Right lobe of liver (tissue), 6 donors: Measurements from ENCODE around the gene B4GALT3. TPM values are rescaled to one million over a fixed set of nuclear protein-coding genes. Genes with fewer than 3 reads are reported as not detected.

ENCODE experiments used
- ATAC-seq, 4 donors: fragments of 200-7000 bp; cut with Tn5 transposase; one replicate each; pipeline ENCODE4 v1.9.1; 2020; ENCODE audit warnings: mild to moderate bottlenecking in 4 of 4, moderate library complexity in 4 of 4
- DNase-seq, 3 donors: peaks; one replicate each; pipeline ENCODE4 v3.0.0-alpha.2; 2020
- H3K27ac ChIP-seq, 3 donors: fragments of 200-600 bp; one replicate each; pipeline ENCODE4 v1.8.0; 2022
- H3K27me3 ChIP-seq, 2 donors: fragments of 200-600 bp; one replicate each; pipeline ENCODE4 v1.8.0; 2022
- H3K36me3 ChIP-seq, 4 donors: fragments of 200-600 bp; sonication (generic) in 1 of 4; one replicate each; pipeline versions ENCODE4 v1.5.1 to v1.8.0; 2017 to 2022; ENCODE audit warnings: control low read depth in 1 of 4
- H3K4me1 ChIP-seq, 4 donors: fragments of 200-600 bp; sonication (generic) in 1 of 4; one replicate each; pipeline versions ENCODE4 v1.5.1 to v1.8.0; 2017 to 2022; ENCODE audit warnings: control low read depth in 1 of 4
- H3K4me3 ChIP-seq, 3 donors: fragments of 200-600 bp; one replicate each; pipeline ENCODE4 v1.8.0; 2022
- H3K9me3 ChIP-seq, 4 donors: fragments of 200-600 bp; sonication (generic) in 1 of 4; one replicate each; pipeline versions ENCODE4 v1.5.1 to v1.8.0; 2017 to 2022; ENCODE audit warnings: control low read depth in 1 of 4
- CTCF ChIP-seq, 4 donors: fragments of 200-600 bp in 3 of 4; fragments of 450-650 bp in 1 of 4; IDR thresholded peaks; one replicate each; pipeline versions ENCODE4 v1.5.1 to v1.8.0; 2016 to 2022; ENCODE audit warnings: antibody characterized with exemption in 4 of 4, mild to moderate bottlenecking in 2 of 4
- POLR2A ChIP-seq: fragments of 450-650 bp; IDR thresholded peaks from one replicate; pipeline ENCODE4 v1.6.1; 2017; ENCODE audit warnings: antibody characterized with exemption, mild to moderate bottlenecking
- WGBS: methylation state at CpG from one replicate; pipeline ENCODE4 v1.1.6; 2018; ENCODE audit warnings: low coverage, low lambda C conversion rate; ENCODE audit not compliant: insufficient coverage; ENCODE audit errors: missing lambda C conversion rate; 5-methylcytosine and 5-hydroxymethylcytosine counted together
- intact Hi-C, 2 donors: fragments of 100-400 bp; cut with DNase I; formaldehyde crosslinking; loops; one replicate each; pipeline versions ENCODE4 v1.11.2 to v1.14.1; 2022
- long read RNA-seq: library from polyadenylated mRNA; unstranded; transcript quantifications from one replicate; pipeline ENCODE4 v2.0.0, GENCODE V29; 2019
- total RNA-seq, 6 experiments: library from RNA; depleted of rRNA in 2 of 6; stranded (reverse); fragments of >200 nt in 2 of 6; fragmentation: NEBNext Ultra II Directional in 3 of 6; extraction: Animal tissue kit (Norgen Biotek cat#: 25700) in 3 of 6; gene quantifications; one replicate each; pipeline versions ENCODE4 v1.1.0 to v1.2.4, GENCODE V29; 2016 to 2023
- donor health status: DM: no; HTN: yes; CAD: no.
- donor health status: DM: no; HTN: no; CAD: no.
- donor health status: DM: no; HTN: no; CAD: no.
- donor health status: DM: no; HTN: yes; CAD: no.
- donor health status: DM: no; HTN: yes; CAD: no.

B4GALT3 gene
- total RNA-seq = 10 to 100 TPM; 10.9 to 21.1 (median 13.1) TPM
- long read RNA-seq, partial matches to known transcripts = 1 of 2 reads
- long read RNA-seq, other reads (novel, unspliced or antisense) = 1 of 2 reads

- H3K36me3 ChIP-seq = peaks cover 0 to 22% (median 6%) of the 10 kb centered on the region in 4 donors
- peak within 1 kb of the TSS; percentile 71 to 86 (median 80) for H3K27ac ChIP-seq
- TF ChIP-seq POLR2A (peak; percentile 81), CTCF (IDR thresholded peaks at IDR 0.05) (peak; percentile 23 to 48 (median 34))
- DNase-seq (peak; percentile 93 to 94 (median 94)), ATAC-seq (peak; percentile 95 to 97 (median 96))
- H3K27me3 ChIP-seq = no peaks in the 10 kb centered on the region
- WGBS = 3% methylated on average over 35 of the region's 50 CpGs
- peaks cover 0 to 24% (median 7%) of the 10 kb centered on the region in 4 donors for H3K4me1 ChIP-seq
- intact Hi-C loops = no loop called here
- H3K4me3 ChIP-seq = peak within 1 kb of the TSS; percentile 72 to 93 (median 73)
- no peaks in the 10 kb centered on the region for H3K9me3 ChIP-seq
Measured at GRCh38 chr1:161177112-161177935, at the start of gene B4GALT3. Gene B4GALT3 (minus strand): TSS chr1:161177507. CDS start chr1:161176060, 1,447 bp downstream.

- no peaks in the 10 kb centered on the region for H3K27me3 ChIP-seq
- peaks cover 0 to 35% (median 17%) of the 10 kb centered on the region in 4 donors for H3K36me3 ChIP-seq
- H3K4me3 ChIP-seq = peak overlapping the region; percentile 61 to 73 (median 66)
- DNase-seq (no peak), ATAC-seq (no peak)
- intact Hi-C loops = no loop called here
- H3K27ac ChIP-seq = peak overlapping the region; percentile 53 to 73 (median 58)
- TF ChIP-seq POLR2A (no peak), CTCF (IDR thresholded peaks at IDR 0.05) (no peak)
- WGBS = 10% methylated on average over 3 of the region's 3 CpGs
- no peaks in the 10 kb centered on the region for H3K9me3 ChIP-seq
- peaks cover 0 to 38% (median 5%) of the 10 kb centered on the region in 4 donors for H3K4me1 ChIP-seq
Measured at GRCh38 chr1:161226759-161227158, 49.5 kb upstream of the B4GALT3 start.

GRCh38 chr1:161226320-161226711 is 49.0 kb upstream of the B4GALT3 start:
- peaks cover 0 to 42% (median 5%) of the 10 kb centered on the region in 4 donors for H3K4me1 ChIP-seq
- intact Hi-C loops = no loop called here
- no peaks in the 10 kb centered on the region for H3K27me3 ChIP-seq
- H3K9me3 ChIP-seq = no peaks in the 10 kb centered on the region
- WGBS = 1% methylated on average over 8 of the region's 15 CpGs
- H3K4me3 ChIP-seq = peak overlapping the region; percentile 61 to 73 (median 66)
- H3K36me3 ChIP-seq = peaks cover 0 to 32% (median 14%) of the 10 kb centered on the region in 4 donors
- DNase-seq (no peak), ATAC-seq (no peak)
- H3K27ac ChIP-seq = peak overlapping the region; percentile 53 to 73 (median 58)
- TF ChIP-seq POLR2A (no peak), CTCF (IDR thresholded peaks at IDR 0.05) (no peak)

- 0% methylated on average over 16 of the region's 16 CpGs for WGBS
- H3K36me3 ChIP-seq = peaks cover 0 to 26% (median 11%) of the 10 kb centered on the region in 4 donors
- intact Hi-C loops = no loop called here
- ATAC-seq (peak; percentile 62 to 81 (median 66)), DNase-seq (peak; percentile 85 to 93 (median 90))
- H3K4me3 ChIP-seq = peak within 1 kb of the TSS; percentile 61 to 73 (median 66)
- peak within 1 kb of the TSS; percentile 69 to 84 (median 79) for H3K27ac ChIP-seq
- H3K9me3 ChIP-seq = no peaks in the 10 kb centered on the region
- TF ChIP-seq POLR2A (peak; percentile 60), CTCF (IDR thresholded peaks at IDR 0.05) (peak; percentile 31 to 48 (median 42))
- peaks cover 0 to 48% (median 8%) of the 10 kb centered on the region in 4 donors for H3K4me1 ChIP-seq
- H3K27me3 ChIP-seq = no peaks in the 10 kb centered on the region
Measured at GRCh38 chr1:161225534-161226319, 48.4 kb upstream of the B4GALT3 start, which contains the start of gene TOMM40L. Gene TOMM40L (plus strand): TSS chr1:161226060. CDS start chr1:161226490, 430 bp downstream.
